NCI-H82 (cell line): Measurements from ENCODE around the gene ZNF669.

ENCODE experiments used
- DNase-seq: peaks from one replicate; lab custom pipeline; 2025; lab: John Stamatoyannopoulos, UW

The ZNF669 gene

GRCh38 chr1:247060771-247061170 is 43.4 kb downstream of the ZNF669 start:
- no peak for DNase-seq

- no peak for DNase-seq
Measured at GRCh38 chr1:247056071-247056470, 48.1 kb downstream of the ZNF669 start.

- DNase-seq = no peak
Measured at GRCh38 chr1:247054992-247055415, 49.2 kb downstream of the ZNF669 start.
